BLaER1 treated with 17β-estradiol and CSF1 and Interleukin-3, amounts not matched to agents 10 nM and 100 nM (cell line): ENCODE measurements around the gene CFD.

Experiments
- H3K27ac ChIP-seq, 11 experiments: shearing (Covaris generic); formaldehyde crosslinking; 2 replicates each; pipeline ENCODE4 v1.8.1; 2022
- H3K27me3 ChIP-seq, 11 experiments: shearing (Covaris generic); formaldehyde crosslinking; 2 replicates each; pipeline ENCODE4 v1.8.1; 2022
- H3K36me3 ChIP-seq, 11 experiments: shearing (Covaris generic); formaldehyde crosslinking; 2 replicates each; pipeline ENCODE4 v1.8.1; 2022
- H3K4me1 ChIP-seq, 10 experiments: shearing (Covaris generic); formaldehyde crosslinking; 2 replicates each; pipeline ENCODE4 v1.8.1; 2022
- H3K4me2 ChIP-seq, 11 experiments: shearing (Covaris generic); formaldehyde crosslinking; 2 replicates each; pipeline ENCODE4 v1.8.1; 2022
- H3K4me3 ChIP-seq, 10 experiments: shearing (Covaris generic); formaldehyde crosslinking; 2 replicates each; pipeline ENCODE4 v1.8.1; 2022
- H3K9ac ChIP-seq, 11 experiments: shearing (Covaris generic); formaldehyde crosslinking; 2 replicates each; pipeline ENCODE4 v1.8.1; 2022
- H3K9me3 ChIP-seq, 11 experiments: shearing (Covaris generic); formaldehyde crosslinking; replicated peaks in 1 of 11; 2 replicates each; pipeline ENCODE4 v1.8.1; 2022
- H4K20me1 ChIP-seq, 11 experiments: shearing (Covaris generic); formaldehyde crosslinking; 2 replicates each; pipeline ENCODE4 v1.8.1; 2022
- Cebpa-rat ChIP-seq, 11 experiments: shearing (Covaris generic); IDR thresholded peaks; 2 replicates each; pipeline ENCODE4 v1.8.1; 2022

Gene CFD

DNA sequence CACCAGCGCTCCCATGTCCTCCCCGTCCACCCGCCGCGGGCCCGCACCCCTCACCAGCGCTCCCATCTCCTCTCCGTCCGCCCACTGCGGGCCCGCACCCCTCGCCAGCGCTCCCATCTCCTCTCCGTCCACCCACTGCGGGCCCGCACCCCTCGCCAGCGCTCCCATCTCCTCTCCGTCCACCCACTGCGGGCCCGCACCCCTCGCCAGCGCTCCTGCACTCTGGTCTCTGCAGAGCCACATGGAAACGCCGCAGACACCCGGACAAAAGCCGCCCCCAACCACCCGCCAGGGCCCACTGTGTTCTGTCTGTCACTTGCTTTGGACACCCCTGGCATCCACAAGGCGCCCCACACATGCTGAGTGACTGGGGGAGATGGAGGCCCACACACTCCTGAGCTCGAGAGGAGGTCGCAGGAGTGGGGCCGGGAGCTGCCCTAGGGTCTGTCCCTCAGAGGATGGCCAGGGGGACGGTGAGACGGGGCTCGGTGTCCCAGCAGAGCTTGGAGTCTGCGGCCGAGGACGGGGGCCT is 7.4 kb downstream of the CFD start:
- Histone ChIP-seq H3K36me3 (peaks cover 31 to 49% (median 37%) of the 10 kb centered on the region in 11 experiments), H3K9me3 (no peaks in the 10 kb centered on the region), H3K4me1 (peaks cover 28 to 54% (median 49%) of the 10 kb centered on the region in 10 experiments), H3K4me2 (peak overlapping the region in 8 of 11 experiments; percentile 60 to 81 (median 74); a peak in 16 of 22 replicates), H3K4me3 (no peak overlapping the region), H4K20me1 (peaks cover 0 to 51% (median 13%) of the 10 kb centered on the region in 11 experiments; a peak in 9 of 22 replicates), H3K27me3 (peaks cover 3 to 16% (median 12%) of the 10 kb centered on the region in 11 experiments), H3K27ac (peak overlapping the region in 2 of 11 experiments; percentile 13 to 36; a peak in 4 of 22 replicates), H3K9ac (peak overlapping the region in 9 of 11 experiments; percentile 31 to 71 (median 53); a peak in 12 of 22 replicates)
- TF ChIP-seq Cebpa-rat (IDR thresholded peaks at IDR 0.05), result no peak

DNA sequence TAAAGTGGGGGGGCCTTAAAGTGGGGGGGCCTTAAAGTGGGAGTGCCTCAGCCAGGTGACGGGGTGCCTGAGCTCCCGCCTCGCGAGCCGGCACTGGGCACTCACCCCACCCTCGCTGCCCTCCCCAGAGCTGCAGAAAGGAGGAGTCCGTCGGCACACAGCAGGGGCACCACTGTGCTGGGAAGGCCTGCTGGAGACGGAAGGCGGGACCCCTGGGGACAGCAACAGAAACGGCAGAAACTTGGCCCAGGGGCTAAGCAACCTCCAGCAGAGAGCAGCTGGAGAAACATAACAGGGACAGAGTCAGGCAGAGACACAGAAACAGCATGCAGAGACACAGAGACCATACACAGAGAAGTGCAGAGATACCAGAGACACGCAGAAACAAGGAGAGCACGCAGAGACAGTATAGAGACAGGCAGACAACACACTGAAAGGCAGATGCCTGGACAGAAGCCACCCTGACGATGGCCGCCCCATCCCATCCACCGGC is 7.9 kb downstream of the CFD start:
- Histone ChIP-seq H4K20me1 (peaks cover 0 to 51% (median 13%) of the 10 kb centered on the region in 11 experiments; a peak in 11 of 22 replicates), H3K36me3 (peaks cover 31 to 49% (median 37%) of the 10 kb centered on the region in 11 experiments), H3K4me2 (peak overlapping the region in 9 of 11 experiments; percentile 60 to 81 (median 71); a peak in 17 of 22 replicates), H3K9me3 (no peaks in the 10 kb centered on the region), H3K4me1 (peaks cover 33 to 59% (median 54%) of the 10 kb centered on the region in 10 experiments), H3K4me3 (no peak overlapping the region), H3K27ac (peak overlapping the region in 4 of 11 experiments; percentile 13 to 50 (median 31); a peak in 5 of 22 replicates), H3K27me3 (peaks cover 3 to 13% (median 11%) of the 10 kb centered on the region in 11 experiments; a peak in 18 of 22 replicates), H3K9ac (peak overlapping the region in 10 of 11 experiments; percentile 30 to 71 (median 52); a peak in 17 of 22 replicates)
- no peak for TF ChIP-seq Cebpa-rat (IDR thresholded peaks at IDR 0.05)

DNA sequence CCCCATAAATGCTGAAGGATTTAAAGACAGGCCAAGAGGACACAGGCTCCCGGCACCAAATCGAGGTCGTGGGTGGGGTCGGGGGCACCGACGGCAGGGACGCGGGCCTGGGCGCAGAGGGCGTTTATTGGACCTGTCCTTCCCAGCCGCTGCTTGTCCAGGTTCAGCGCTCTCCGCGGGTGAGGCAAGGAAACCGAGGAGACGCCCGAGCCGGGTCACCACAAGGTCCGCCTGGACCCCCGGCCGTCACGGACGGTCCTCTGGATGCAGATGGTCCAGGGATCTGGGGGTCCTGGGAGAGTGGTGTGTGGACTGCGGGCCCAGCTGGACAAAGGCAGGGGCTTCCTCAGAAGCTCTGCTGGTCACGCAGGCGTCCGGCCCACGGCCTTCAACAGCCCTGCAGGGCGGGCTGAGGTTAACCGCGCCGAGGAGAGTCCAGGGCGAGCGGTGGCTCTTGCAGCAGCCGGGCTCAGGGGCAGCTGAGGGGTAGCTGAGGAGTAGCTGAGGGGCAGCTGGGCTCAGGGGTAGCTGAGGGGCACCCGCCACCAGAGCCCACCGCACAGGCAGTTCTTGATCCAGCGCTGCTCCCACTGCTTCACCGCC is 8.5 kb downstream of the CFD start:
- Histone ChIP-seq H3K9ac (peak overlapping the region in 9 of 11 experiments; percentile 31 to 71 (median 53); a peak in 15 of 22 replicates), H3K36me3 (peaks cover 31 to 49% (median 37%) of the 10 kb centered on the region in 11 experiments), H4K20me1 (peaks cover 0 to 51% (median 13%) of the 10 kb centered on the region in 11 experiments; a peak in 11 of 22 replicates), H3K27ac (peak overlapping the region in 4 of 11 experiments; percentile 19 to 50 (median 31); a peak in 5 of 22 replicates), H3K9me3 (no peaks in the 10 kb centered on the region), H3K4me3 (no peak overlapping the region), H3K4me2 (peak overlapping the region in 9 of 11 experiments; percentile 60 to 81 (median 71); a peak in 18 of 22 replicates), H3K27me3 (peaks cover 0 to 7% (median 5%) of the 10 kb centered on the region in 11 experiments; a peak in 18 of 22 replicates), H3K4me1 (peaks cover 31 to 56% (median 52%) of the 10 kb centered on the region in 10 experiments)
- TF ChIP-seq Cebpa-rat (IDR thresholded peaks at IDR 0.05), result no peak

DNA sequence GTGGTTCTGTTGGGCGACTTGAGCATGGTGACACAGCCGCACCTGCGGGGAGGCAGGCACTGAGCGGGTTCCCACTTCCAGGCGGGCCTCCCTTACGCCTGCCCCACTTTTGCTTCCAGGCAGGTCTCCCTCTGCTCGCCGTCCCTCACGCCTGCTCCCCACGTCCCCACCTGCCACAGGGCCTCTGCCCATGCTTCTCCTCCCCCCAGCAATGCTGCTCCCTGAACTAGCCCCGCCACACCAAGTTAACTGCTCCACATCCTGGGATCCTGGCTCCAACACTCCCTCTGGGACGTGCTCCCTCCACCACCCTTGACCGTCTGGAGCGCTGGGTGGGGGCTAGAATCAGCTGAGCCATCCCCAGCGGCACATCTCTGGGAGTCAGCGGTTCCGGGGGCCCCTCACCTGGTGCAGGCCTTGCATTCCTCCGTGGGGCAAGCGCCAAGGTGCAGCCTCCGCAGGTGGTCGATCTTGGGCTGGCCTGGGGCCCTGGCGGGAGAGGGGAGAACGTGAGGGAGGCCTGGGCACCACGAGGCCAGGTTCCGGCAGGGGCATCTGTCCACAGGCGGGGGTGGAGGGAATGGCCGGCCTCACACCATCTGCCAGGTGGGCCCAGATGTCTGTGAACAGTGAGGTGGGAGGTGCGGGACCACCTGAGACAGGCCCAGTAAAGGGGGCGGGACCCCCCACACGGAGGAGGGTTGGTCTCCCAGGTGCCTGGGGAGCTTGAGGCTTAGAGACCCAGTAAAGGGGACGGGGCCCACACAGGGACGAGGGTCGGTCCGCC is 9.2 kb downstream of the CFD start:
- Histone ChIP-seq H3K4me2 (peak overlapping the region; percentile 32 to 81 (median 69); a peak in 19 of 22 replicates), H3K27ac (peak overlapping the region in 5 of 11 experiments; percentile 10 to 50 (median 44); a peak in 7 of 22 replicates), H3K9ac (peak overlapping the region in 9 of 11 experiments; percentile 20 to 71 (median 51); a peak in 11 of 22 replicates)

DNA sequence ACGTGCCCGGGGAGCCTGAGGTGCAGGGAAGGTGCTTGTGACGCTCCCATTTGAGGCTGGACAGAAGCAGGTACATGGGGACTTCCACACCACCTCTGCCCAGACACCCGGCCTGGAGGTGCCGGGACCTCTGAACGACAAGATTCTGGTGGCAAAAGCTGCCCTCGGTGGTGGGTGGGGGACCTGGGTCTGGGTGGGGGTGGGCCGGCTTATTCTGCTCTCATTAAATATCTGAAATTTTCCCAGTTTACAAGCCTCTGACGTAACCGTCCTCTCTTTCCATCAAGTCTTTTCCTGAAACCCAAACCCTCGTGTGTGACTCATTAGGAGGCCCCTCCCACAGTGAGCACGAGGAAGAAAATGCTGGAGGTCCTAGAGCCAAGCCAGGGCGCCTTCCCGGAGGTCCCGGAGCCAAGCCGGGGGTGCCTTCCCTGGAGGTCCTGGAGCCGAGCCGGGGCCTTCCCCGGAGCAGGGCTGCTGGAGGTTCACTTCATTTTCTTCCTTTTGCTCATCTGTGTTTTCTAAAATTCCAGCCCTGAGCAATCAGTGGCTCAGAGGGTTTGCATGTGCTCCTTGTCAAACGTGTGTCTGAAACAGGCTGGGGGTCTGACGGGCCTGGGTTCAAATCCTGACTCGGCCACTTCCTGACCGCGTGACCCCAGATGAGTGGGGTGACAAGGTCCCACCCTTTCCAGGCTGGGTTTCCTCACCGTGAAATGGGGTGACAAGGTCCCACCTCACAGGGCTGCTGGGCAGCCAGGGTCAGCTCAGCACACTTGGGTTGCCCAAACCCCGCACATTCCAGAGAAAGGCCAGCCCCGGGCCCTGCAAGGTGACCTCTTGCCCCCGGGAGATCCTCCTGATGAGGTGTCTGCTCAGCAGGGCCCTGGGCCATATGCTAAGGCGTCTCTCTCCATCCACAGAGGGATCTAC is 10.0 kb downstream of the CFD start:
- no peaks in the 10 kb centered on the region for H3K27me3 ChIP-seq

More for the DNA sequence above, 9.2 kb downstream of the CFD start:
- peaks cover 24 to 53% (median 49%) of the 10 kb centered on the region in 10 experiments for H3K4me1 ChIP-seq
- no peaks in the 10 kb centered on the region for H3K9me3 ChIP-seq
- peaks cover 32 to 53% (median 40%) of the 10 kb centered on the region in 11 experiments for H3K36me3 ChIP-seq
- H4K20me1 ChIP-seq, result peaks cover 0 to 54% (median 13%) of the 10 kb centered on the region in 11 experiments; a peak in 15 of 22 replicates
- 0 out of 22 replicates have a peak, but pooled peaks cover 0 to under 1% (median 0%) of the 10 kb centered on the region in 11 experiments for H3K27me3 ChIP-seq
- no peak overlapping the region for H3K4me3 ChIP-seq
- TF ChIP-seq Cebpa-rat (IDR thresholded peaks at IDR 0.05), result no peak

DNA sequence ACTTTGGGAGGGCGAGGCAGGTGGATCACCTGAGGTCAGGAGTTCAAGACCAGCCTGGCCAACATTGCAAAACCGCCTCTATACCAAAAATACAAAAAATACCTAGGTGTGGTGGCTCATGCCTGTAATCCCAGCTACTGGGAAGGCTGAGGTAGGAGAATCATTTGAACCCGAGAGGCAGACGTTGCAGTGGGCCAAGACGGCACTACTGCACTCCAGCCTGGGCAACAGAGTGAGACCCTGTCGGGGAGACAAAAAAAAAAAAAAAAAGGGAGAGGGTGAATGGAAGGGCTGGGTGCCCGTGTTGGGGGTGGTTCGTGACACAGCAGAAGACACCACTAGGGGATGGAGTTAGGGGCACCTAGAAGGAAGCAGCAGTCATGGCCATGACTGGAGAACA is 10.8 kb downstream of the CFD start:
- Histone ChIP-seq H4K20me1 (peaks cover 0 to 50% (median 19%) of the 10 kb centered on the region in 11 experiments; a peak in 15 of 22 replicates), H3K4me3 (no peak overlapping the region), H3K9me3 (no peaks in the 10 kb centered on the region), H3K4me1 (peaks cover 20 to 47% (median 45%) of the 10 kb centered on the region in 10 experiments), H3K4me2 (no peak overlapping the region), H3K27ac (no peak overlapping the region), H3K27me3 (no peaks in the 10 kb centered on the region), H3K36me3 (peaks cover 44 to 67% (median 53%) of the 10 kb centered on the region in 11 experiments), H3K9ac (no peak overlapping the region)
- TF ChIP-seq Cebpa-rat (IDR thresholded peaks at IDR 0.05), result no peak

More for the DNA sequence above, 10.0 kb downstream of the CFD start:
- Histone ChIP-seq H3K27ac (peak overlapping the region in 4 of 11 experiments; percentile 10 to 44 (median 30); a peak in 6 of 22 replicates), H3K4me2 (peak overlapping the region in 7 of 11 experiments; percentile 32 to 78 (median 67); a peak in 12 of 22 replicates), H3K36me3 (peaks cover 36 to 60% (median 46%) of the 10 kb centered on the region in 11 experiments), H3K9ac (peak overlapping the region in 4 of 11 experiments; percentile 9 to 46 (median 28); a peak in 6 of 22 replicates), H4K20me1 (peaks cover 0 to 52% (median 18%) of the 10 kb centered on the region in 11 experiments; a peak in 15 of 22 replicates), H3K4me3 (no peak overlapping the region), H3K9me3 (no peaks in the 10 kb centered on the region), H3K4me1 (peaks cover 20 to 50% (median 46%) of the 10 kb centered on the region in 10 experiments)
- no peak for TF ChIP-seq Cebpa-rat (IDR thresholded peaks at IDR 0.05)

DNA sequence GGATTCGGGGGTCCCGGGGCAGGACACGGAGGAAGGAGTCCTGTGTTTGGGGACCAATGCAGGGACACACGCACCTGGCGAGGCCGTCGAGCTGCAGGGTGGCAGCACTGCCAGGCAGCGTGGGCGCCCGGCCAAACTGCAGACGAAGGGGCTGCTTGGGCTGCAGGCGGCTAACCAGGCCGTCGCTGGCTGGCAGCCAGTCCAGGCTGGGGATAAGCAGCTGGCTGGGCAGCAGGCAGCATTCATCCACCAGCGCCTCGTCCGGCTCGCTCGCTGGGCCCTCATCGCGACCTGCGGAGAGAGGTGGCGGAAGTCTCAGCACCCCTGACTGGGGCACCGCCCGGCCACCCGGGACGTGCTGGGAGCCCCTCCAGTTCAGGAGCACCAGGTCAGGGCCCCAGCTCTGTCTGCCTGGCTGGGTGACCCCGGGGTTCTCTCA is 11.5 kb downstream of the CFD start:
- no peak for TF ChIP-seq Cebpa-rat (IDR thresholded peaks at IDR 0.05)
- Histone ChIP-seq H3K4me3 (no peak overlapping the region), H3K27ac (peak overlapping the region in 1 of 11 experiments; percentile 10; a peak in 1 of 22 replicates), H3K9me3 (no peaks in the 10 kb centered on the region), H3K36me3 (peaks cover 50 to 69% (median 59%) of the 10 kb centered on the region in 11 experiments), H3K27me3 (no peaks in the 10 kb centered on the region), H3K4me2 (no peak overlapping the region), H3K4me1 (peaks cover 20 to 47% (median 45%) of the 10 kb centered on the region in 10 experiments), H3K9ac (no peak overlapping the region), H4K20me1 (peaks cover 0 to 50% (median 19%) of the 10 kb centered on the region in 11 experiments; a peak in 15 of 22 replicates)
